ENCODE results near the gene PDE6D.

DNA sequence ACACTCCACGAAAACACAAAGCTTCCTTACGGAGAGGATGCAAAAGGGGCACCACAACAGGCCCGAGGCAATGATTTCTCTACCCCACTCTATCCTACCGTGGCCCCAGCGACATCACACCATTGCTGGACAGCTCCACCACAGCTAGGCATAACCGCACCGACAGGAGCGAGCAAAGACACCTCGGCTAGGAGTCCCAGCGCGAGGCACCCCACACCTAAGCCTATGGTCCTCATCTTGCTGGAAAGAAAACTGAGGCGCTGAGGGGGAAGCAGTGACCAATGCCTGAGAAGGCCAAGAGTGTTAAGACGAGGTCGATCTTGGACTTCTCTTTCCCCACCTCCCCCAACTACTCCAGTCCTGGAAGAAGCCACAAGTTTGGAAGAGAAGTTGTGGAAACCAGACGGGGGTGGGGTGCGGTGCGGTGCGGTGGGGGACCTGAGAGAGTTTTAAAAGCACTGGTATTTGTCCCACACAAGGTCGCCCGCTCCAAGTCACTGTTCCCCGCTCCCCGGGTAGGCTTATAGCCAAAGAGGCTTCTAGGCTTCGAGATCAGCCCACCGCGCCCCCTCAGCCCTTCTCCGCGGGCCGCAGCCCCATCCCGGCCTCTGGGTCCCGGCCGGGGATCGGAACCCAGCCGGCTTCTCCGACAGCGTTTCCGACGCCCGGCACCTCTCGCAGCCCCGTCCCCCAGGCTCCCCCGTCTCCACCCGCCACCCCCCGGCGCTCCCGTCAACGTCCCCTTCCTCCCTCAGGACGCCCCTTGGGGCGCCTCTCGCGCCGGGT lies 766 bp downstream of the PDE6D start:
- TF ChIP-seq, protein P1, sequence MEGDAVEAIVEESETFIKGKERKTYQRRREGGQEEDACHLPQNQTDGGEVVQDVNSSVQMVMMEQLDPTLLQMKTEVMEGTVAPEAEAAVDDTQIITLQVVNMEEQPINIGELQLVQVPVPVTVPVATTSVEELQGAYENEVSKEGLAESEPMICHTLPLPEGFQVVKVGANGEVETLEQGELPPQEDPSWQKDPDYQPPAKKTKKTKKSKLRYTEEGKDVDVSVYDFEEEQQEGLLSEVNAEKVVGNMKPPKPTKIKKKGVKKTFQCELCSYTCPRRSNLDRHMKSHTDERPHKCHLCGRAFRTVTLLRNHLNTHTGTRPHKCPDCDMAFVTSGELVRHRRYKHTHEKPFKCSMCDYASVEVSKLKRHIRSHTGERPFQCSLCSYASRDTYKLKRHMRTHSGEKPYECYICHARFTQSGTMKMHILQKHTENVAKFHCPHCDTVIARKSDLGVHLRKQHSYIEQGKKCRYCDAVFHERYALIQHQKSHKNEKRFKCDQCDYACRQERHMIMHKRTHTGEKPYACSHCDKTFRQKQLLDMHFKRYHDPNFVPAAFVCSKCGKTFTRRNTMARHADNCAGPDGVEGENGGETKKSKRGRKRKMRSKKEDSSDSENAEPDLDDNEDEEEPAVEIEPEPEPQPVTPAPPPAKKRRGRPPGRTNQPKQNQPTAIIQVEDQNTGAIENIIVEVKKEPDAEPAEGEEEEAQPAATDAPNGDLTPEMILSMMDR (IDR thresholded peaks at IDR 0.05): no peak
- TF ChIP-seq POLR2A (IDR thresholded peaks at IDR 0.05) (no peak), POLR2AphosphoS5 (IDR thresholded peaks at IDR 0.05; ENCODE audit: insufficient read depth in 1 of 2, low read depth in 1 of 2) (no peak)

Measured in vagina (tissue), 2 donors.